GM10847 (cell line): ENCODE data around the gene TOMM40.

Experiments
- POLR2A ChIP-seq: IDR thresholded peaks from 2 replicates; pipeline ENCODE4 v1.6.1; 2011; ENCODE audit not compliant: insufficient read length; ENCODE audit errors: extremely low read depth

Gene TOMM40

DNA sequence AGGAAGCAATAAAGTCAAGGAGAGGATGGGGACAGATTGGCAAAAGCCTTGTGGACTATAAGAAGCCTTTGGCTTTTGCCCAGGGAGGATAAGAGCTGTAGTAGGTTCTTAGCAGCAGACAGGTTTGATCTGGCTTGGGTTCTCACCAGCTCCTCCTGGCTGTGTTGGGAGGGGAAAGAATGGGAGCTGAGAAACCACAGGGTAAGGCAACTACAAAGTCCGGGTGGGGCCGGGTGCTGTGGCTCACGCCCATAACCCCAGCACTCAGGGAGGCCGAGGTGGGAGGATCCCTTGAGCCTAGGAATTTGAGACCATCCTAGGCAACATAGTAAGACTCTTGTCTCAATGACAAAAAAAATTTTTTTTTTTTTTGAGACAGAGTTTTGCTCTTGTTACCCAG lies 24.4 kb upstream of the TOMM40 start:
- no peak for TF ChIP-seq POLR2A

DNA sequence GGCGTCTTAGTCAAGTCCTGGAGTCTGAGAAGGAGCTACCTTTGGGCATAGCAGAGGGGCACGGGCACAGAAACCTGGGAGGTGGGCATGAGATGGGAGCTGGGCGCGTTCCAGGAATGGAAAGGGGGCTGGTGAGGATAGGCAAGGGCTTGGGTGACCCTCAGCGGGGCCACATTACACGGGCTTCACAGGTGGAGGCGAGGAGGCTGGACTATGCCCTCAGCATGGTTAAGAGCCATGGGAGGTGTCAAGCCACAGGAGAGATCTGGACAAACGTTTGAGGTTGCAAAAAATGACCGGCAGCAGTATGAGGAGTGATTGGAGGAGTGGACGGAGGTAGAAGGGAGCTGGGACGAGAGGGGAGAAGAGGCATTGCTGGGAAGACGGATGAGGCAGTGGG lies 23.5 kb upstream of the TOMM40 start:
- TF ChIP-seq POLR2A = no peak

- TF ChIP-seq POLR2A = no peak
Observed at GRCh38 chr19:44869733-44870470, 21.2 kb upstream of the TOMM40 start.

GRCh38 chr19:44871809-44872208 lies 19.2 kb upstream of the TOMM40 start:
- no peak for TF ChIP-seq POLR2A

- no peak for TF ChIP-seq POLR2A
Observed at GRCh38 chr19:44872661-44873060, 18.4 kb upstream of the TOMM40 start.

DNA sequence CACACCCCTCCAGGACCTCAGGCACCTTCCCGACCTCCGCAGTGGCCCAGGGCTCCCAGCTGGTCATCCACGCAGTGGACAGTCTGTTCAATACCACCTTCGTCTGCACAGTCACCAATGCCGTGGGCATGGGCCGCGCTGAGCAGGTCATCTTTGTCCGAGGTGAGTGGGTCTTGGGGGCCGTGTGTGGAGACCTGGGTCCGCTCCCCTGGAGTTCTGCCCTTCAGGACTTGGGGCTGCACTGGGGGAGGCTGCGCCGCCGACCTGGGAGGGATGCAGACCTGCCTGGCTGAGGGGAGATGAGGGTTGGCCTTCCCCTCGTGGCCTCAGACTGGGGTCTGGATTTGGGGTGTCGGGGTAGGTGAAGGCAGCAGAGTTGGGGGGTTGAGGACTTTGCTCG lies 16.7 kb upstream of the TOMM40 start:
- TF ChIP-seq POLR2A = no peak

DNA sequence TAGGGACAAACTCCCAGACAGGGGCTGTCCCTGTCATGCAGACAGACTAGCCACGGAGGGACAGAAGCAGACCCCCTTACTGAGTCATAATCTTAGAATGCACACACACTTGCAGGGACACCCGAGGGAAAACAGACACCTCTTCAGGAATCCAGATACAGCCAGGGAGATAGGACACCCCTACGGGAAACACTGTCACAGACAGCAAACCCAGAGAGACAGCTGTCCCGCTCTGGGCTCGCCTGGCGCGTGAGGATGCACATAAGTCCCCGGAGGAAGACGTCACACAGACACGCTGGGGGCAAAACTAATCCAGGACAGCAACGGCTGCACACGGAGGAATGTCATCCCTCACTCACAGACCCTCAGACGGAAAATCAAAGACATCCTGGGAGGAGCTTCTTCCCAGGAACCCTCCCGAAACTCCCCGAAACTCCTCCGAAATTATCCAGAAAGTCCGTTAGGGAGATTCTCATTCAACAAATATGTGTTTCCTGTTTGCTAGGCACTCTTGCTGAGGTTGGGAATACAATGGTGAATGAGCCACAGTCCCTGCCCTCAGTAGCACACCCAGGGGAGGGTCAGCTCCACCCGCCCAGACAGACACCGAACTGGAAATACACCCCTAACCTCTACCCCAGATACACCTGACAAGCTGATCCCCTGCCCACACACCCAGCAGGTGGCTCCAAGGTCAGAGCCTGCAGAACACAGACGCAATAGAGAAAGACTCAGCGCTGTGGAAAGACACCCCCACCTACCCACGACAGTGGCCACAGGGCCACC lies 15.2 kb upstream of the TOMM40 start:
- TF ChIP-seq POLR2A = no peak

DNA sequence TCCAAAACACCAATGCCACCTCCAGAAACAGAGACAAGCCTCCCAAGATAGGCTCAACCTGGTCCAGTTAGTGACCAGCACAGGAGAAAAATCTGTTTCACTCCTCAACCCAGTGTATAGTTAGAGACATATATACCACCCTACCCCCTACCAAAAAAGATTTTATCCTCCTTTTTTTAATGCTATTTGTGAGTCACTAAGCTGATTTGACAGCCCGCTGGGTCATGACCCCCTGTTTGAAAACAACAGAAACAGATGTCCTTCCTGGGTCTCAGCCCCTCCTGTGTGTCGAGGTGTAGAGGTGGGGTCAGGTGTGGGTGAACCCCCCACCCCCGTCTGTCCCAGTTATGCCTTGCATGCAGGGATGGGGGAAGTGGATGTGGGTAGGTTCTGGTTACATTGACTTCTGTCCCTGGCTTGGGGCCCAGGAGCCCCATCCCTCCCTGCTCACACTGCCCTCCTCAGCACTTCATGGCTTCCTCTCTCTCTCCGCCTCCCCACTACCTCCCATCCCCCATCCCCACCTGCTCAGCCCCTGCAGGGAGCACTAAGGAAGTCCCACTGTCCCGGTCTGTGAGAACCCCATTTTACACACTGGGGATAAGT lies 14.0 kb upstream of the TOMM40 start:
- no peak for TF ChIP-seq POLR2A

- TF ChIP-seq POLR2A = no peak
Observed at GRCh38 chr19:44878120-44878865, 12.8 kb upstream of the TOMM40 start.

- TF ChIP-seq POLR2A = no peak
Observed at GRCh38 chr19:44879309-44880065, 11.6 kb upstream of the TOMM40 start.

DNA sequence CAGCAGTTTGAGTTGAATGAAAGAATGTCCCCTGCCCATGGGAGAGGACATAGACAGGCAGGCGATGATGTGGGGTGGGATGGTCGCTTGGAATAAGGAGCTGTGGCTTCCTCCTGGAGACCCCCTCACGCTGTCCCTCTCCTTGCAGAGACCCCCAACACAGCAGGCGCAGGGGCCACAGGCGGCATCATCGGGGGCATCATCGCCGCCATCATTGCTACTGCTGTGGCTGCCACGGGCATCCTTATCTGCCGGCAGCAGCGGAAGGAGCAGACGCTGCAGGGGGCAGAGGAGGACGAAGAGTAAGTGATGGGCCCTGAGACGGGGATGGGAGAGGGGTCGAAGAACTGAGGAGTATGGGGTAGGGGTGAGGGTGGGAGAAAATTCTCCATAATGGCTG lies 9.0 kb upstream of the TOMM40 start:
- TF ChIP-seq POLR2A = no peak

GRCh38 chr19:44883922-44884321 lies 7.1 kb upstream of the TOMM40 start:
- no peak for TF ChIP-seq POLR2A

DNA sequence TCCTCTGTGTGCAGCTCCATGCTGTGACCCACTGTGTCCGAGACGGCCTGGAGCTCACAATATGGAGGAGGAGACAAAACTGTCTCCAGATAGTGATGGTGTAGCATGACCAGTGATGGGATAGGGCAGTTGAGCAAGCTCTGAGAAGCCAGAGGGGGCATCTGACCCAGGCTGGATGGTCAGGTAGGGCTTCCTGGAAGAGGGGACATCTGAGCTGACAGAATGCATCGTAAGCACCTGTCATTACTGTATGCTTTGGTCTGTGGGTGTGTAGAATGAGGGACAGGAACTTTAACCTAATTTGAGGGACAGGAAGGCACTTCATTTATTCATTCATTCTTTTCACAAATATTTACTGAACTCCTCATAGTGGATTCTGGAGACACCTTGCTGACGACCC lies 6.5 kb upstream of the TOMM40 start:
- no peak for TF ChIP-seq POLR2A

GRCh38 chr19:44886141-44886540 lies 4.9 kb upstream of the TOMM40 start:
- no peak for TF ChIP-seq POLR2A

GRCh38 chr19:44887648-44888047 lies 3.4 kb upstream of the TOMM40 start:
- no peak for TF ChIP-seq POLR2A

GRCh38 chr19:44889830-44890365 lies 1.2 kb upstream of the TOMM40 start:
- TF ChIP-seq POLR2A = no peak
